K562 (cell line): Measurements from ENCODE around the gene PLEKHH2. TPM values are rescaled to one million over a fixed set of nuclear protein-coding genes. Genes with fewer than 3 reads are reported as not detected.
A peak's percentile ranks its signal among the peaks of the same experiment; 100 is the strongest.

Source experiments
- ATAC-seq: fragments of 200-7000 bp; cut with Tn5 transposase; 3 replicates; pipeline ENCODE4 v1.9.1; 2020; ENCODE audit warnings: moderate library complexity
- BruUV-seq: library from RNA; stranded (reverse); fragments of 400-500 nt; replicated peaks from 2 replicates; lab custom pipeline; 2021; lab: Mats Ljungman, UMichigan
- CTCF ChIA-PET: fragments of 300-600 bp; formaldehyde crosslinking; extraction: SDS; loops from one replicate; lab custom pipeline; 2021; ENCODE audit warnings: low intra/inter-chr PET ratio; lab: Yijun Ruan, JAX
- POLR2A ChIA-PET: fragments of 300-600, 350-650 bp; sonication (Branson Sonifier 250); formaldehyde crosslinking; extraction: SDS; loops from one replicate; lab custom pipeline; 2021; ENCODE audit warnings: antibody characterized with exemption, inconsistent platforms; lab: Yijun Ruan, JAX
- DNase-seq, 4 experiments: peaks; one replicate each; pipeline versions ENCODE4 v3.0.0 to v3.0.0-alpha.2; 2011 to 2018; ENCODE audit warnings: low spot score in 3 of 4, mixed read lengths in 3 of 4; ENCODE audit errors: extremely low read depth in 1 of 4
- FAIRE-seq: peaks from 2 replicates; lab custom pipeline; 2011; peaks lifted over from hg19 to GRCh38; lab: Jason Lieb, UNC
- H2AFZ ChIP-seq: 2 replicates; pipeline ENCODE4 v1.6.0; 2011; ENCODE audit warnings: low read depth, low read length, control low read depth, inconsistent platforms
- H3K27ac ChIP-seq: fragments of 200-600 bp; 3 replicates; pipeline ENCODE4 v1.8.0; 2011; ENCODE audit warnings: low read depth, mild to moderate bottlenecking, control low read depth, inconsistent platforms, low read length, moderate library complexity, mixed read lengths; ENCODE audit errors: extremely low read depth
- H3K27me3 ChIP-seq, 2 experiments: fragments of 300-600 bp in 1 of 2; 2 replicates in 1 of 2; 3 replicates in 1 of 2; pipeline versions ENCODE4 v1.6.0 to v1.8.0; 2011; ENCODE audit warnings: inconsistent platforms in 2 of 2, low read length in 2 of 2, mild to moderate bottlenecking in 1 of 2, mixed read lengths in 1 of 2, moderate library complexity in 1 of 2; ENCODE audit not compliant: control insufficient read depth in 2 of 2, insufficient read depth in 2 of 2
- H3K36me3 ChIP-seq: fragments of 300-600 bp; 3 replicates; pipeline ENCODE4 v1.8.0; 2011; ENCODE audit warnings: mild to moderate bottlenecking, low read length, inconsistent platforms; ENCODE audit not compliant: control insufficient read depth, insufficient read depth
- H3K4me1 ChIP-seq, 2 experiments: fragments of 200-600 bp in 1 of 2; replicated peaks in 1 of 2; 2 replicates in 1 of 2; 3 replicates in 1 of 2; pipeline versions ENCODE4 v1.5.1 to v1.8.0; 2011; ENCODE audit warnings: inconsistent platforms in 2 of 2, low read length in 2 of 2, mild to moderate bottlenecking in 1 of 2, mixed read lengths in 1 of 2, moderate library complexity in 1 of 2; ENCODE audit not compliant: control insufficient read depth in 2 of 2, insufficient read depth in 2 of 2
- H3K4me2 ChIP-seq: 2 replicates; pipeline ENCODE4 v1.6.1; 2011; ENCODE audit warnings: low read length, control low read depth, inconsistent platforms, mixed read lengths; ENCODE audit not compliant: insufficient read depth
- H3K4me3 ChIP-seq: fragments of 200-600 bp; sonication (generic), shearing (Covaris generic); 2 replicates; pipeline ENCODE4 v1.5.1; 2016; ENCODE audit warnings: control low read depth, inconsistent platforms
- H3K79me2 ChIP-seq: fragments of 200-600 bp; 3 replicates; pipeline ENCODE4 v1.8.0; 2011; ENCODE audit warnings: low read length, inconsistent platforms; ENCODE audit not compliant: control insufficient read depth, insufficient read depth
- H3K9ac ChIP-seq, 2 experiments: 2 replicates each; pipeline versions ENCODE4 v1.6.0 to v1.6.1; 2011; ENCODE audit warnings: low read depth in 2 of 2, low read length in 2 of 2, control low read depth in 1 of 2, inconsistent platforms in 1 of 2, mild to moderate bottlenecking in 1 of 2, mixed read lengths in 1 of 2; ENCODE audit not compliant: insufficient read depth in 1 of 2
- H3K9me1 ChIP-seq: one replicate; pipeline ENCODE4 v1.6.0; 2011; ENCODE audit warnings: inconsistent platforms, mild to moderate bottlenecking, low read length, moderate library complexity; ENCODE audit not compliant: control insufficient read depth, insufficient read depth
- H3K9me3 ChIP-seq: replicated peaks from 2 replicates; pipeline ENCODE4 v1.5.1; 2011; ENCODE audit warnings: low read depth, low read length, inconsistent platforms; ENCODE audit not compliant: control insufficient read depth, insufficient read depth
- H4K20me1 ChIP-seq: replicated peaks from 2 replicates; pipeline ENCODE4 v1.6.1; 2011; ENCODE audit warnings: low read length, inconsistent platforms, mixed read lengths; ENCODE audit not compliant: control insufficient read depth, insufficient read depth
- BCL6 ChIP-seq: fragments of 250-450 bp; sonication (Bioruptor Pico); IDR thresholded peaks from 2 replicates; pipeline ENCODE4 v1.4.0; 2020
- FOXM1 ChIP-seq, 2 experiments: fragments of 450-650 bp in 1 of 2; sonication (generic) in 1 of 2; formaldehyde crosslinking in 1 of 2; IDR thresholded peaks; 2 replicates each; pipeline versions ENCODE4 v1.6.1 to v1.9.0; 2017 to 2022; ENCODE audit warnings: low read depth in 2 of 2, mild to moderate bottlenecking in 2 of 2, missing genetic modification reagents in 1 of 2, moderate library complexity in 1 of 2
- HMBOX1 ChIP-seq: sonication (generic); IDR thresholded peaks from 2 replicates; pipeline ENCODE4 v1.6.1; 2016
- MYBL2 ChIP-seq, 2 experiments: fragments of 450-650 bp in 1 of 2; sonication (generic) in 1 of 2; formaldehyde crosslinking in 1 of 2; IDR thresholded peaks; 2 replicates each; pipeline versions ENCODE4 v1.6.1 to v1.8.1; 2017 to 2022; ENCODE audit warnings: borderline replicate concordance in 1 of 2, inconsistent platforms in 1 of 2, low read depth in 1 of 2, mild to moderate bottlenecking in 1 of 2, missing genetic modification reagents in 1 of 2, moderate library complexity in 1 of 2
- ZNF311 ChIP-seq: fragments of 250-450 bp; sonication (Bioruptor Pico); IDR thresholded peaks from 2 replicates; pipeline ENCODE4 v1.4.0; 2020; ENCODE audit warnings: mild to moderate bottlenecking, moderate library complexity
- WGBS: fragments of 100-300 bp; shearing (Covaris generic); methylation state at CpG from one replicate; pipeline ENCODE4 v1.1.6; 2016; ENCODE audit warnings: low coverage, mixed read lengths; ENCODE audit not compliant: insufficient coverage; ENCODE audit errors: missing lambda C conversion rate; 5-methylcytosine and 5-hydroxymethylcytosine counted together
- in situ Hi-C: fragments of 300-500 bp; cut with MboI; formaldehyde crosslinking; loops from 4 replicates; pipeline ENCODE4 v1.15.0; 2018; ENCODE audit warnings: inconsistent platforms, mixed read lengths
- intact Hi-C: fragments of 100-400 bp; cut with micrococcal nuclease; formaldehyde crosslinking; loops from 2 replicates; pipeline ENCODE4 v1.14.2; 2022
- polyA plus RNA-seq, 8 experiments: library from polyadenylated mRNA; depleted of rRNA in 4 of 8; stranded (reverse) in 5 of 8; unstranded in 3 of 8; fragments of >200 nt; fragmentation: Nextera tagmentation in 2 of 8; fragmentation: Illumina TruSeq in 1 of 8; extraction: Ambion mirVana in 2 of 8; extraction: Trizol in 1 of 8; gene quantifications; 2 replicates each; pipeline versions ENCODE4 v1.2.1 to v1.2.3, GENCODE V29; 2011 to 2014; ENCODE audit warnings: inconsistent platforms in 1 of 8, missing spikeins in 1 of 8
- total RNA-seq, 7 experiments: library from RNA; depleted of rRNA in 6 of 7; stranded (reverse); fragments of >200 nt in 6 of 7; fragmentation: Illumina TruSeq in 2 of 7; extraction: Trizol in 2 of 7; gene quantifications; 2 replicates each; pipeline versions ENCODE4 v1.2.1 to v1.2.3, GENCODE V29; 2011 to 2021; ENCODE audit warnings: low replicate concordance in 1 of 7

Gene PLEKHH2
- total and polyA plus RNA-seq, 9 of the 15 experiments (the other 6 are each of a cell fraction or from before 2014, with no cell fraction given): 0.77 to 13.5 (median 2.7) TPM

DNA sequence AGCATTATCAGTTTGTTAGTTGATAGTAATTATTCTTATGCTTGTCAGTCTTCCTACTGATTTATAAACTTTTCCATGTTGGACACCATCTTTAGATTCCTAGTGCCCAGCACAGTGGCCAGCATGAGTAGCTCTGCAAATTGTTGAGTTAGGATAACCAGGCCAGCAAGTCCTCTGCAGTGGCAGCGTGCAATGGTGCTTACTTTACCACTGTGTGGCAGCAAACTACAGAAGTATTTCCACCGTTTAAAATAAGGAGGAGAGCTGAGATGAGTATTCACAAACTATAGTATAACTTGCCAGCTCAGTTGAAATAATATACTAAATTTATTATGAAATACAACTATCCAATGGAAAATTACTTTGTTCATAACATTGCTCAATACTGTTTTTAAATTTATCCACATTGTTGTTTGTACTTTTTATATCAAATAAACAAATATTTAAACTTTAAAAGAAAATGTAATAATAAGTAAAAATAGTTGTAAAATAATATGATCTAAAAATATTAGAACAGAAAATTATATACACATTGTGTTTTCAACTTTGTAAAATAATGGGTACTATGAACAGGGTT lies 31.9 kb upstream of the PLEKHH2 start (continued):
- TF ChIP-seq HMBOX1 (peak; percentile 71), ZNF311 (no peak)

DNA sequence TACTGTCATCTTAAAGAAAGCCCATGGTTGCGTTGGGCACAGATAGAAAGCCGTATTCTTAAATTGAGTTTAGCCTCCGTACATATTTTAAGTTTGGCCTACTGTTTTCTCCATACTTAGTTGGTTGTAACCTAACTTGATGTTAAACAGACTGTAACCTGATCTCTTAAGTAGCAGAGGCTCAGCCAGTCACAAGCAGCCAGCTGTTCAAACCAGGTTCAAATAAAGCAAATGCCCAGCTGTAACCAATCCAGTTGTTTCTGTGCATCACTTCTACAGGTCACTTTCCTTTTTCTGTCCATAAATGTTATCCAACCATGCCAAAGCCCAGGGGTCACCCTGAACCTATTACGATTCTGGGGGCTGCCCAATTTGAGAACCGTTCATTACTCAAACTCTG lies 31.2 kb upstream of the PLEKHH2 start:
- ATAC-seq (no peak), FAIRE-seq (no peak), DNase-seq (no peak)
- in situ Hi-C loops (no loop called here), intact Hi-C loops (loop anchor here (5.0 kb wide), 1 partner anchor 659 kb away; no protein-coding TSS in a partner anchor)
- Histone ChIP-seq H3K27me3 (no peaks in the 10 kb centered on the region), H3K36me3 (no peaks in the 10 kb centered on the region), H3K9ac (no peak overlapping the region), H2AFZ (peak overlapping the region; percentile 49), H3K27ac (no peak overlapping the region), H3K9me3 (no peaks in the 10 kb centered on the region), H3K4me2 (no peak overlapping the region), H4K20me1 (no peaks in the 10 kb centered on the region), H3K4me1 (no peaks in the 10 kb centered on the region; a peak in 1 of 5 replicates), H3K9me1 (no peaks in the 10 kb centered on the region), H3K4me3 (no peak overlapping the region)
- no TSS peak for BruUV-seq
- CTCF ChIA-PET: interaction anchor here (0.6 to 1.4 kb wide), 2 partner anchors 342 to 873 kb away, joined by 3 to 5 read pairs; no protein-coding TSS in a partner anchor
- 45% methylated on average over 5 of the region's 5 CpGs for WGBS
- POLR2A ChIA-PET: interaction anchor here (0.5 to 0.6 kb wide), 2 partner anchors 42 to 742 kb away, joined by 3 read pairs; no protein-coding TSS in a partner anchor
- TF ChIP-seq MYBL2 (IDR thresholded peaks at IDR 0.05; ENCODE audit: low read depth) (peak; percentile 61), MYBL2 (CRISPR knock-in tag; IDR thresholded peaks at IDR 0.05; ENCODE audit: borderline replicate concordance) (no peak), FOXM1 (IDR thresholded peaks at IDR 0.05; ENCODE audit: low read depth) (peak; percentile 87), FOXM1 (CRISPR knock-in tag; IDR thresholded peaks at IDR 0.05; ENCODE audit: low read depth) (no peak), BCL6 (no peak)
- TF ChIP-seq, all 486 proteins: peak for 2
- H3K79me2 ChIP-seq: no peaks in the 10 kb centered on the region
